ENCODE results near the gene TNFRSF1A. TPM values are rescaled to one million over a fixed set of nuclear protein-coding genes. Genes with fewer than 3 reads are reported as not detected.

TNFRSF1A gene
- total RNA-seq, 2 experiments from 2014 or later: 60.2 to 62.7 TPM

DNA sequence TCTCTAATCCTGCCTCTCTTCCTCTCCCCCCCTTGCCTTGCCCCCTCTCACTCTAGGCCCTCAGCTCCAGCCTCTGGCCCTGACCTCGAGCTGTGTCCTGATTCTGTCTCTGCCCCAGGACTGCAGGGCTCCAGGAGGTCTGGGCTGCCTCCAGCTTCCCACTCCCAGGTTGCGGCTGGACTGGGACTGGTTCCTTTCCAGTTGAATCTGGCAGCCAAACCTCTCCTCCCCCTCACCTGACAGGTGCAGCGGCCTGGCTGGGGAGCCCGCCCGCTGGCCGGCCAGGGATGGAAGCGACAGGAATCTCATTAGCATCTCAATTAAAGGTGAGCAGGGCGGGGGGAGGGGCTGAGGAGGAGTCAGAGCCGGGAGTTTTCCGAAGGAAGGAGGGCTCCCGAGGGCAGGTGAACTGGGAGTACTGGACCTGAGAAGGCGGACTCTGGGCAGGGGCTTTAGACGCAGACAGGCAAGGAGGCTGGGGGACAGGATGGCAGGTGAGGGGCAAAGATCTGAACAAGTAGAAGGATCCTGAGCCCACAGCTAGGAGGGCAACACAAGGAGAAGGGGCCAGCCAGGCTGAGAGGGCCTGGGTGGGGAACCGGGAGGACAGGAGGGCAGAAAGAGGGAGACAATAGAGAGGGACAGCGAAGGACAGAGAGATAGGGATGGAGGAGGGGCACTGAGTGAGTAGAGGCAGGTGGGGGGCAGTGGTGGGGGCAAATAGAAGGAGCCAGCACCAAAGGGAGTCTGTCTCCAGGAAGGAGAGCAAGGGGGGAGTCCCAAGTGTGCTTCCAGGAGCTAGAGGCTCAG is 33.6 kb upstream of the TNFRSF1A start, which contains the start of gene SCNN1A:
SCNN1A (minus strand) TSS at position 295 of the 810 bp plus-strand sequence. CDS start 780 bp downstream, outside the sequence.
- ChIA-PET CTCF (interaction anchor here (0.6 to 1.5 kb wide), 3 partner anchors 11 to 52 kb away, joined by 3 to 5 read pairs (median 3); no protein-coding TSS in a partner anchor), POLR2A (interaction anchor here (1.3 kb wide), 1 partner anchor 40 kb away, joined by 3 read pairs; no protein-coding TSS in a partner anchor)

DNA sequence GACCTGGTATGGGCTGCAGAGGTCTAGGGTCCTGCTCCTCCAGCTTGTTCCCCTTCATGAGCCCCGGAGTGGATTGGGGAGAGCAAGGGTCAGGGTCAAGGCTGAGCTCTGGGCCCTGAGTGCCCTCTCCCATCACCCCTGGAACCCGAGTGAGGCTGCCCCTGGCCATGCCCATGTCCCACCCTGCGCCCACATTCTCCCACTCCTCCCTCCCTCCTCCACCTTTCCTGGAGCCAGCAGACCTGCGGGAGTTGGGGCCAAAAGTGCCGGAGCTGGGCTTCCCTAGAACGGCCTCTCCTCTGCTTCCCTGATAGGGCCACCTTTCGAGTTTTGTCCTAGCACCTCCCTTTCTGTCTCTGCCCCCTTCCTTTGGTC is 32.9 kb upstream of the TNFRSF1A start:
- CTCF ChIA-PET: interaction anchor here (1.5 kb wide), 1 partner anchor 10 kb away, joined by 5 read pairs; no protein-coding TSS in a partner anchor
- POLR2A ChIA-PET: interaction anchor here (1.3 kb wide), 1 partner anchor 40 kb away, joined by 3 read pairs; no protein-coding TSS in a partner anchor

DNA sequence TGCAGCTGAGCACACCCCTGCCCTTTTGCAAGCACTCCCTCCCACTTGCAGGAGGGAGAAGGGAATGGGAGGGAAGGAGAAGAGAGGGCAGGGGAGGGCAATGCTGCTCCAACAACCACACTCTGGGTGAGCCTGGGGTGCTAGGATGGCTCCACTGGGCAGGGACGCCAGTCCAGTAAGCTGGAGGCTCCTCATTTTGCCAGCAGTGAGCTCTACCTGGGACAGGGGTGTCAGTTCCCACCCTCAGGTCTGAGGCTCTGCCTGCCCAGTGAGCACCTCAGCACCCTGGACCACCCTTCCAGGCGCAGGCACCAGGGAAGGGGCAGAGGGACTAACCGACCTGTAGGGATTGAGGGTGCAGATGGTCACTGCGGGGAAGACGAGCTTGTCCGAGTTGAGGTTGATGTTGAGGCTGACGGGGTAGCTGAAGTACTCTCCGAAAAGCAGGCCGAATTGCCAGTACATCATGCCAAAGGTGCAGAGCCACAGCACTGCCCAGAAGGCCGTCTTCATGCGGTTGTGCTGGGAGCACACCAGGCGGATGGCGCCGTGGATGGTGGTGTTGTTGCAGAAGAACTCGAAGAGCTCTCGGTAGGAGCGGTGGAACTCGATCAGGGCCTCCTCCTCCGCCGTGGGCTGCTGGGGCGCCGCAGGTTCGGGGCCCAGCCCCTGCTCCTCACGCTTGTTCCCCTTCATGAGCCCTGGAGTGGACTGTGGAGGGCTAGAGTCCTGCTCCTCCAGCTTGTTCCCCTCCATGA is 32.3 kb upstream of the TNFRSF1A start:
- ChIA-PET CTCF (interaction anchor here (0.7 to 1.5 kb wide), 2 partner anchors 10 to 12 kb away, joined by 3 to 5 read pairs; no protein-coding TSS in a partner anchor), POLR2A (interaction anchor here (1.3 kb wide), 1 partner anchor 39 kb away, joined by 3 read pairs; no protein-coding TSS in a partner anchor)

DNA sequence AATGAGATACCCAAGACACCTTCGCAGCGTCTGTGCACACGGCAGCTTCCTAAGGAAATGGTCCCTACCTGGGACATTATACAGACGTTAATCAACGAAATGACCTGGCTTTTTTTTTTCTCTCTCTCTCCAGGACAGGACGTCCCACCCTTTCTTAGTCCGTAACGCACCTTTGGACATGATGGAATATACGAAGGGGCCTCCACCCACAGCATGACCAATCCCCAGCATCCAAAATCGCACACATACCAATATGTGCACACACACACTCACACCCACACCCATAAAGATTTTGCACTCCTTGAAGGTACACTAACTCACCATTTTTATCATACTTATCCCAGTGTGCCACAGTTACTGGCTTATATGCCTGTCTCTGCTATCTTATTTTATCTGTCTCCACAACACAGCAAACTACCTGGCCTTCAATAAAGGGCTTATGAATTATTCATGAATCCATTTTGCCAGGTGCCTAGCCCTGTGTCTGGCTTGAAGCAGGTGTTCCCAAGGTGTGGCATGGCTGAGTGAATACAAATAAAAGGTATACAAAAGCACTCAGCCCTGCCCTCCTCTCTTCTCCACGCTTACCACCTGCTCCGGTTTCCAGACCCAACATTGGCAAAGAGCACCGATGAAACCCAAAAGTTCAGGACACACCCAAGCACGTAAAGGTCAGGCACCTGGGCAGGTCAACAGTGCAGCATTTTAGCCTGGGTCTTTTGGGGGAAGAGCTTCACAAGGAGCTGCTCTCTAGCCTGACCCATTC is 31.3 kb upstream of the TNFRSF1A start:
- POLR2A ChIA-PET: no interaction called here

DNA sequence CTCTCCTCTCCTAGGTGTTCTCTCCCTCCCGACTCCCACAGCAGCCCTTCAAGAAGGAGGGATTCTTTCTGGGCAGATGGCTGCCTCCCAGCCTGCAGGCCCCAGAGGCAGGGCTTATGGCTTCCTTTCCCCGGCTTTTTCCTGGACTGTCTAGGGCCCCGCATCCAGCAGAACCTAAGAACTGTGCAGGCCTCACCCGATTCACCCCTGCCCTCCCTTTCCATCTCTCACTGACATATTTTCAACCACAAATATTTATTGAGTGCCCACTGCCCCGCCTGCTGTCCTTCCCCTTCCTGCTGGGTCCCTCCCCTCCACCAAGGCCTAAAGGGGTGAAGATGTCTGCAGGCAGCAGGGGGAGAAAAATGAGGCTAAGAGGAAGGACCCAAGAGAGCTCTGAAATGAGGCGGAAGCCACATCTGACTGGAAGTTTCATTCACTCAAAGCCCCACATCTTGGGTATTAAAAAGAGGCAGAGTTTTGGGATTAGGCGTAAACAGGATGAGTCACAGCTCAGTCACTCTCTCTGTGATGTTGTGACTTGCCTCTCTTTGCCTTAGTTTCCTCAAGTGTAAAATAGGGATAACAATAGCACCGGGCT is 30.6 kb upstream of the TNFRSF1A start:
- ChIA-PET CTCF (interaction anchor here (1.0 kb wide), 1 partner anchor 46 kb away, joined by 4 read pairs; no protein-coding TSS in a partner anchor), POLR2A (no interaction called here)

More for the DNA sequence above, 31.3 kb upstream of the TNFRSF1A start:
- CTCF ChIA-PET: interaction anchor here (0.7 to 1.5 kb wide), 3 partner anchors 9 to 47 kb away, joined by 3 to 5 read pairs (median 4); no protein-coding TSS in a partner anchor

DNA sequence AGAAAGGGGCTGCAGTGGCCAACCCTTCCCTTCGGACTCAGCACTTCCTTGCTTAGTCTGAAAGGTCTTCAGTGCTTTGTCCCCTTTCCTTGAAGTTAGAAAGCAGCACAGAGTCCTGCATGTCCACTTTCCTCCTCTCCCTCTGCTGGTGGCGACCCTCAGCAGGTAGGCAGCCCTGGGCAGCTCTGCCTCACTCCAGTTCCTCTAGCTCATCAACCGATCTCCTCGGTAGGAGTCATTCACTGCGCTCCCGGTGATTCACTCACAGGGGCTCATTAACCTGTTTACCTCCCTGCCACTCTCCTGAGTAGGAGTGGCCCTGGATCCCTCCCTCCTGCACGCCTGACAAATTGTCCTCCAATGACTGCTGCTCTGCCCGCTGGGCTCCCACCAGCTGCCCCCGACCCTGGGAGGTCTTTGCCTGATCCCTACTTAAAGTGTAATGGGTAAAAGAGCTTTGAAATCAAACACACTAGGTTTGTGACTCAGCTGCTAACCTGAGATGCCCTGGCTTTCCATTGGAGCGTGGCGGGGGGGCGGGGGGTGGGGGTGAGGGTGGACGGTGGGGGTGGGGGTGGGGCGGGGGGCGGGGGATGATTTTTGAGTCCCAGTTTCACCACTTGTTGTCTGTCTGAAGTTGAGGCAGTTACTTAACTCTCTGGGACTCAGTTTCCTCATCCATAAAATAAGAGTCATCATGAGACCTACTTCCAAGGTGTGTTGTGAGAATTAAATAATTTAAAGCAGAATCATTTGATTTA is 29.3 kb upstream of the TNFRSF1A start:
- POLR2A ChIA-PET: no interaction called here
- CTCF ChIA-PET: interaction anchor here (1.0 kb wide), 1 partner anchor 34 kb away, joined by 3 read pairs; no protein-coding TSS in a partner anchor

DNA sequence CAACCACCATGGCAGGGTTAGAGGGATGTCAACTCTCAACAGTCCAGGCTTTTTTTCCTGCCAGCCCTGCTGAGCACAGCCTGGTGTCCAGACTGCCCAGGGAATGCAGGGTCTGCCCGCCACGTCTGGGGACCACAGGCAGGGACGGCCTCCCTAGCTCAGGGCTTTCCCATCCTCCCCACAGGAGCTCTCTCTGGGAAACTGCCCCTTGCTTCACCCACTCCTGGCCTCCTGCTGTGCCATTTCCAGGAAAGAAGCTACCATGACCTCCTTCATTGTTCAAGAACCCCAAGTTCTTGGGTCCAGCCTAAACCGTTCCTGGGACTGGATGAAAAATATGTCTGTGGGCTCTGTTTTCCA is 28.7 kb upstream of the TNFRSF1A start:
- POLR2A ChIA-PET: no interaction called here
- CTCF ChIA-PET: interaction anchor here (0.6 to 1.0 kb wide), 2 partner anchors 34 to 549 kb away, joined by 3 read pairs; no protein-coding TSS in a partner anchor

DNA sequence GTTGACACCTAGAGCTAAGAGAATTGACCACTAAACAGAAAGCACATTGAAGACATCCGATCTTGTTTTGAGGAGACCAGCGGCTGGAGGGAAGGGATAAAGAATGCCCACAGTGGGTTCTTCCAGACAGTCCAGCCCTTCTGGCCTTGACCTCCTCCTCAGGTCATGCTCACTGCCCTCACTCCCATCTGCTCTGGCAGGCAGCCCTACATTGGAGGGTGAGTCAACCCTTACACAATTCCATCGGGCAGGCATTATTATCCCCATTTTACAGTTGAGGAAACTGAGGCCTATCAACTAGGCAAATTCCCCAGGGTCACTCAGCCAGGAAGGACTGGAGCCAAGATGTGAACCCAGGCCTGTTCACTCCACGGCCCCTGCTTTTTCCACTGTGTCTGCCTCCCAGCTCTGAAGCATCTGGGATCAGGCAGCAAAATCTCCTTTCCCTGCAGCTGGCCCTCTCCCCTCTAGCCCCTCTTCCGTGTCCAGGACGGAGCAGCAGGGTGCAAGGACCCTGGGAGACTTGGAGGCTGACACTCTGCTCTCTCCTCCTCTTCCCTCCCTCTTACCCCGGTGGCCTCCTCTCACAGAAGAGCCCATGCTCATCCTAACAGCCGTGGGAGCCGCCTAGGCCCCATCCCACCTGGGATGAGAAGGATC is 28.2 kb upstream of the TNFRSF1A start:
- POLR2A ChIA-PET: no interaction called here

DNA sequence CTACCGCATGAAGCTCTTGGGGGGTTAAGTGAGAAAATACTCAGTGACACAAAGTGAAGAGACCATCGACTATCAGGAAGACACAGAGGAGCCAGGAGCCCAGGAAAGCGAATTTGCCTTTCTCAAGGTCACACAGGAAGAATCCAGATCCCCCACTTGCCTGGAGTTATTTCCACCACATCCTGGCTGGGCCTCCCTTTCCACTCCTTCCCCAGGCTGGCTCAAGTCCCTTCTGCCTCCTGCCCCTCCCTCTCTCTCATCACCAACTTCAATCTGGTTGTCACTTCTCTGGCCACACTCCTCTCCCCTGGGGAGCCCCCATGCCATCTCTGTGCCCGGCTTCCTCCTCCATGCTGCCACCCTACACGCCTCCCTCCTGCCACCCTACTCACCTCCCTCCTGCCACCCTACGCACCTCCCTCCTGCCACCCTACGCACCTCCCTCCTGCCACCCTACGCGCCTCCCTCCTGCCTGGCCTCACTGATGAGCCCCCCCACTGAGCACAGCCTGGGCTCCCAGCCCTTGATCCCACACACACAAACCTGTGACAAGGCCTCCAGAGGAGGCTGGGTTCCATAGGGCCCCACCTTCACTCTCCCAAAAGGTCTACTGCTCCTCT is 27.1 kb upstream of the TNFRSF1A start:
- POLR2A ChIA-PET: no interaction called here
- CTCF ChIA-PET: interaction anchor here (2.6 kb wide), 1 partner anchor 35 kb away, joined by 17 read pairs; no protein-coding TSS in a partner anchor

More for the DNA sequence above, 28.2 kb upstream of the TNFRSF1A start:
- CTCF ChIA-PET: interaction anchor here (0.6 to 1.0 kb wide), 3 partner anchors 33 to 550 kb away, joined by 3 read pairs; no protein-coding TSS in a partner anchor

DNA sequence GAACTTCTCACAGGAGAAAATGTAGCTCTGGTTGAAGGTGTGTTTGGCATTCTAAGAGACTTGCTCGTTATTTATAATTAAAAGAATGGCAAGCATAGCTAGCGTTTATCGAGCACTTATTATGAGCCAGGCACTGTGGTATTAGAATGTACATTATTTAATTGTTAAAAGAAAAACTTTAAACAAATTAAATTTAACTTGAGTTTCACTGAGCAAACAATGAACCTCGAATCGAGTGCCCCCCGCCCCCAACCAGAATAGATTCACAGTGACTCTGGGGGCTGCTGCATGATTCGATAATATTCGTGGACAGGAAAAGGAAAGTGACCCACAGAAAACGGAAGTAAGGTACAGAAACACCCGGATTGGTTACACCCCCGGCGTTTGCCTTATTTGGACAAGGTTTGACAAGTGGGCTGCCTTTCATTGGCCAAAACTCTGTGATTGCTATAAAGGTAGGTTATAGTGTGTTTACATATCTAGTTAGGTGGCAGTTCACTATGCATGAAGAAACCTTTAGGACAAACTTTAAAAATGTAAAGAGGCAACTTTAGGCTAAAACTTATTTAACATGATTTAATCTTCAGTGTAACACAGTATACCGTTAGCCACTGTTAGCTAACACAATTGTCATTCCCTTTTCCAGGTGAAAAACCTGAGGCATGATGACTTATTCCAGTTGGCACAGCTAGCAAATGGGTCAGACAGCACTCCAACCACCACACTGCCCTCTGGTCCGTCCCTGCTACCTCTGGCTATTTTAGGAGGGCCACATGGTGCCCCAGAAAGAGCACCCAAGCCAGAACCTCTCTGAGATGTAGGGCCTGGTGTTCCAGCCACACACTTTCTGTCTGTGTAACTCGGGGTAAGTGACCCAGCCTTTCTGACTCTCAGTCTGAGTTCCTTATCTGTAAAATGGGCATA is 26.4 kb upstream of the TNFRSF1A start:
- ChIA-PET POLR2A (interaction anchor here (1.2 kb wide), 1 partner anchor 30 kb away, joined by 4 read pairs; no protein-coding TSS in a partner anchor), CTCF (interaction anchor here (0.8 to 2.6 kb wide), 7 partner anchors 13 to 45 kb away, joined by 3 to 17 read pairs (median 4); no protein-coding TSS in a partner anchor)

DNA sequence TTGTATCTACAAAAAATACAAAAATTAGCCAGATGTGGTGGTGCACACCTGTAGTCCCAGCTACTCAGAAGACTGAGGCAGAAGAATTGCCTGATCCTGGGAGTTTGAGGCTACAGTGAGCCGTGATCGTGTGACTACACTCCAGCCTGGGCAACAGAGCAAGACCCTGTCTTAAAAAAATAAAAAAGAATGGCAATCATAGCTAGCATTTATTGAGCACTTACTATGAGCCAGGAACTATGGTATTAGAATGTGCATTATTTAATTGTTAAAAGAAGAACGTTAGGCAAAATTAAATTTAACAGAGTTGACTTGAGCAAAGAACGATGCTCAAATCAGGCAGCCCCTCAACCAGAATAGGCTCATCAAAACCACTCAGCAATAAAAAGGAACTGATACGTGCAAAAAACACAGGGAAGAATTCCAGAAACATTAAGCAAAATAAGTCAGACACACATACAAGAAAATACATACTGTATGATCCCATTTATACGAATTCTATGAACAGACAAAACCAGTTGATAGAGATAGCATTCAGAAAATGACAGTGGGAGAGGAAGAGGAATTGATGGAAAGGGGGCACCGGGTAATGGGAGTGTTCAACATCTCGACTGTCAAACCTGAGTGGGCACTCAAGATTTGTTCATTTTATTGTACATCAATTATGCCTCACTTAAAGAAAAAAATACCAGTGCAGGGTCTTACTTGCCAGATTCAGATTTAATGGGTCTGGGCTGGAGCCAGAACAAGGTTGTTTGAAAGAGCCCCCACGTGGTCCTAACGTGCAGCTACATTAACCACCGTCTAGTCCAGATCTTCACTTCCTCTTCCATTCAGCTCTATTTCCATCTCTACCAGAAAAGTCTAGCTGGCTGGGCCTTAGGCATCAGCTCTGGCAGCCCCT is 25.4 kb upstream of the TNFRSF1A start:
- POLR2A ChIA-PET: interaction anchor here (1.2 kb wide), 1 partner anchor 29 kb away, joined by 4 read pairs; no protein-coding TSS in a partner anchor
- CTCF ChIA-PET: interaction anchor here (0.8 to 2.6 kb wide), 7 partner anchors 12 to 44 kb away, joined by 3 to 17 read pairs (median 4); no protein-coding TSS in a partner anchor

DNA sequence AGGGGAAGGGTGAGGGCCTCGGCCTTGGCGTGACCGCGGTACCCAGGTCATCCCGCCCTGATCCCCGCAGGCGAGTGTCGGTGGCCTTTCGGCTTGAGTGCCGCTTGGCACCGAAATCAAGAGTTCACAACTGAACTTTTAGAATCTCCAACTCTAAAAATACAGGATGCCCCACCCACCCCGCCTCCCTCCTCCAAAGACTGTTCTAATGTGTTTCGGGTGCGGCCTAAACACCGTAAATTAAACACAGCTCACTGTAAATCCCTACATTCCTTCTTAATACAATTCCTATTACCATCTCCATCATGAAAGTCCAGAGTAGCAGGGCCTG is 22.1 kb upstream of the TNFRSF1A start:
- POLR2A ChIA-PET: interaction anchor here (0.6 kb wide), 1 partner anchor 27 kb away, joined by 6 read pairs; no protein-coding TSS in a partner anchor
- CTCF ChIA-PET: interaction anchor here (0.8 to 2.1 kb wide), 6 partner anchors 10 to 174 kb away, joined by 3 to 5 read pairs (median 4); partner anchors contain the start of gene TNFRSF1A

DNA sequence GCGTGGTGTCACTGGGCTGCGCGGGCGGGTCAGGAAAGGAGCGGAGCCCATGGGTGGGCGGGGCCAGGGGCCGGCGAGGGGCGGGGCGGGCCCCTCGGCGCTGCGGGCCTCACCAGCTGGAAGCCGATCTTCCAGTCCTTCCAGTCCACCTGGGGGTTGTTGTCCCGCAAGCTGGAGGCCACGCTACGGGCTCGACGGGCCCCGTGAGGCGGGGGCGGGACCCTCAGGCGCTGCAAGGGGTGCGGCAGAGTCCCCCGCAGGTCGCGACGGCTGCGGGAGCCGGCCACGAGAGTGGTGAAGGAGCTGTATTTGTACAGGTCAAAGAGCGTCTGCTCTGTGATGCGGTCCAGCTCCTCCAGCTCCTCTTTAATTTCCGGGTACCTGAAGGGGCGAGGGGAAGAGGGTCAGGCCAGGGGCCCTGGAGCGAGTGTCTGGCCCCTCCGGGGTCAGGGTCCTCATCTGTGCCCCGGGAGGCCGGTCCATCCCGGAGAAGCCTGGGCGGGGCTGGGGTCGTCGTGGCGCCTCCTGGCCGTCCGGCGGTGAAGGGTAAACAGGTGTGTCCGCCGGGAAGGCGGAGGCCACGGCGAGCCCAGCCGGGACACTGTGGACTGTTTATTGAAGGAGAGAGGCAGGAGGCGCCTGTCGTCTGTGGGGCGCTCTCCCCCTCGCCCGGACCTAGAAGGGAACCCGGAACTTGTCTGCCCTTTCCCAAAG is 21.6 kb upstream of the TNFRSF1A start:
- POLR2A ChIA-PET: interaction anchor here (0.6 to 1.1 kb wide), 4 partner anchors 18 to 61 kb away, joined by 3 to 6 read pairs (median 3); no protein-coding TSS in a partner anchor
- CTCF ChIA-PET: interaction anchor here (0.8 to 2.1 kb wide), 7 partner anchors 11 to 174 kb away, joined by 3 to 5 read pairs (median 4); partner anchors contain the start of gene TNFRSF1A

DNA sequence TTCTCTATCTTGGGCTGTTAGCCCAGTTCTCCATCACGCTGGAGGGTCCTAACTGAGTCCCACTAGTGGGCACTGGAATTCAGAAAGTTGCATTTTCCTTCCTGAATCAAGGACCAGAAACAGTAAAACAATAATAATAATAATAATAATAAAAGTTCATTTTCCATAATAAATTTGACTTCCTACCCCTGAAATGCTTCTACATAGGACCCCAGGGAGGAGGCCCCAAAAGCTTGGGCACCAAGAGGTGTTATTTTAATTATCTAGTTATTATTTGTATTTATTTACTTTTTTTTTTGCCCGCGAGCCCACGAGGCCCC is 21.1 kb upstream of the TNFRSF1A start:
- CTCF ChIA-PET: interaction anchor here (0.8 to 1.6 kb wide), 8 partner anchors 11 to 60 kb away, joined by 3 to 5 read pairs (median 4); partner anchors contain the start of gene TNFRSF1A
- POLR2A ChIA-PET: interaction anchor here (0.7 to 1.1 kb wide), 3 partner anchors 17 to 62 kb away, joined by 3 read pairs; no protein-coding TSS in a partner anchor
